Inferior parietal cortex (tissue), 1 donor: ENCODE data around the gene MOGAT1.

Experiments
- DNase-seq: peaks from one replicate; pipeline ENCODE4 v3.0.0-alpha.2; 2016; ENCODE audit errors: extremely low spot score

Gene MOGAT1, protein sequence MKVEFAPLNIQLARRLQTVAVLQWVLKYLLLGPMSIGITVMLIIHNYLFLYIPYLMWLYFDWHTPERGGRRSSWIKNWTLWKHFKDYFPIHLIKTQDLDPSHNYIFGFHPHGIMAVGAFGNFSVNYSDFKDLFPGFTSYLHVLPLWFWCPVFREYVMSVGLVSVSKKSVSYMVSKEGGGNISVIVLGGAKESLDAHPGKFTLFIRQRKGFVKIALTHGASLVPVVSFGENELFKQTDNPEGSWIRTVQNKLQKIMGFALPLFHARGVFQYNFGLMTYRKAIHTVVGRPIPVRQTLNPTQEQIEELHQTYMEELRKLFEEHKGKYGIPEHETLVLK

DNA sequence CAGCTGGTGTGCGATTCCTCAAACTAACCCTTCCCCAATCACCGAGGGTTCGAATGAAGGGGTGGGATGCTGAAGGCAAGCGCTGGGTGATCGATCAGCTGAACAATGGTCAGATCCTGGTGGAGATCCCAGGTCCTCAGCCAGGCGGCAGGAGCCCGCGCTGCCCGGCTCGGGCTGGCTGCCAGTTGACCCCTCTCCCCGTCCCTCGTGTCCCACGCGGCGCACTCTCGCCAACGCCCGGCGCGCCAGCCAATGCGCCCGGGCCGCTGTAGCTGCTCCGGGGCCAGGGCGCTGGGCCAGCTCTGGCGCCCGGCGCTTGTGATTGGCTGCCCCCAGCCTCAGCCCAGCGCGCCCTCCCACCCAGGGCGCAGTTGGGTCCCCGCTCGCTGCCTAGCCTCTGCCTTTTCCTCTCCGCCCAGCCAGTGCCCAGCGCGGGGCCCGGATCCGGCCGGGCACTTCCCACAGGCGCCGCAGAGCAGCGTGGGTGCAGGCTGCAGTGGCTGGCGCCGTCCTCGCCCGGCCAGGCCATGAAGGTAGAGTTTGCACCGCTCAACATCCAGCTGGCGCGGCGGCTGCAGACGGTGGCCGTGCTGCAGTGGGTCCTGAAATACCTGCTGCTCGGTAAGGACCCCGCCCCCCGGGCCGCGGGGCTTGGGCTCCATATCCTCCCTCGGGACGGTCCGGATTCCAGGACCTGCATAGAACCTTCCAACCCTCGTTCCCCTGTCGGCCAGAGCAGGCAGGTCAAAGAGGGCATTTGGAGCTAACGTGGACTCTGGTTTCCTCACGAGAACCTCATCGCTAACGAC lies at the start of gene MOGAT1:
Gene MOGAT1 (plus strand): TSS at position 400 of the 809 bp plus-strand sequence. CDS start 128 bp downstream, at position 528.
- DNase-seq = no peak

DNA sequence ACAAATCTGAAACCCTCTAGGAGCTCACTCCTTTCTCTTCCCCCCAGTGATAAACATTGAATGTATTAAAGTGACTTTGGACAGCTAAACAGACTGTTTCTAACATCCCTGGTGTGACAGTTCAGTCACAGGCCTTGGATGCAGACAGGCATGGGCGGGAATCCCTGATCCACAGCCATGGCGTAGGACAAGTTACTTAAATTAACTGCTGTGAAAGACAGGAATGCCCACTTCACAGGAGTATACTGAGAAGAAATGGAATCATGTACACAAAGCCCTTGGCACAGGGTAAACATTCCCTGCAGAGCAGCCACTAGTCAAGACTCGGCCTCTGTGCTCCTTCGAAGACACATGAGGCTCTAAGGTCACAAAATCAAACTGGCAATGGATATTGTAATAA lies 49.6 kb upstream of the MOGAT1 start:
- DNase-seq = no peak

DNA sequence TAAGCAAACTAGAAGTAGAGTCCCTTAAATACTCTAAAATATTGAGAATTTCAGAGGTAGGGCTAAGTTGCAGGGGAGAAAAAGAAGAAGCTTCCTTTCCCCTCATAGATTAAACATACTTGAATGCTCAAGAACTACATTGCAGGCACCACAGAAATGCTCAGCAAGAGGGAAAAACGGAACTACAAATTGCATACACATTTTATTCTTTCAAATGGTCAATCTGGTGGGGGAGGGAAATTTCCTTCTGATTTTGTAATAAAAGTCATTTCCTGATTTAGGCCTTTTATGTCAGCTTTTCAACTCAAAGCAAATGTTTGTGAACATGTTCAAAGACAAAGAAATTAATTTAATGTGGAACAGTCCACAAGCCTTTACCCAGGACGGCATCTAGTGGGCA lies 48.5 kb upstream of the MOGAT1 start:
- DNase-seq = no peak

DNA sequence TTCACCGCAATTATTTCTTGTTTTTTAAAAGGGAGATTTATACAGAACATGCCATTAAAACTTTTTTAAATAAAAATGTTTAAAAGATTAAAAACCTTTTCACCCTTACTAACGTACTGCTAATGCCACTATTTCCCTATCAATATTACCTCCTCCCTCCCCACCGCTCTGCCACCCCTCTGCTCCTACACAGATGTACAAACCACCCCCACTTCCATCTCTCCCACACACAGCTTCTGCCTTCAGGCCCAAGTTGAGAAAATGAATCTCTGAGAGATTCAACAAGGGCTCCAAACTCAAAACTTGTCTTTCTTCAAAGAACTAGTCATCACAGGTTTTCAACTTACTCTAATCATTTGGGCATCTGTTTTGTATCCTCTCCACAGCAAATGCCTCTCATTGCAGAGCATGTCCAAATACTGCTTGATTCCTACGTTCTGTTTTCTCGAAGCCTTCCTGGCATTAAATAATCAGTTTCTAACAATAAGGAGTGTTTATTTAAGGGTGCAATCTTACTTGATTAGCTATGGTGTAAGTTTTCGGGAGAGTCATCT lies 47.6 kb upstream of the MOGAT1 start:
- DNase-seq = no peak

DNA sequence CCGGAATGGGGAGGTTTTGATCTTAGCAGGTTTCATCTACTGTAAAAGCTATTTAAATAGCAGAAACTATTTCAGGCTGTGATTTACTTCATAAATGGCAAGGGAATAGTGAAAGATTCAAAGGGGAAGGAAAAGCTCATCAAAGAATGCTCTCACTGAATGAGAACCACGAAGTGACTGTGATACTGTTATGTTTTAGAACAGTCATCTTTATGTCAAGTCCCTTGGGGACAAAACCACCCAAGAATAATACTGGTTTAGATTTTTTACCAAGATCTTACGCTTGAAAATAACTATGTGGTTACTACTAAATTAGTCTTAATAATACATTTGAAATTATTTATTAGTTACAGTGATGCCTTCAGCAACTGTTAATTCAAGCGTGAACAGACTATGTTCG lies 43.7 kb upstream of the MOGAT1 start:
- no peak for DNase-seq

DNA sequence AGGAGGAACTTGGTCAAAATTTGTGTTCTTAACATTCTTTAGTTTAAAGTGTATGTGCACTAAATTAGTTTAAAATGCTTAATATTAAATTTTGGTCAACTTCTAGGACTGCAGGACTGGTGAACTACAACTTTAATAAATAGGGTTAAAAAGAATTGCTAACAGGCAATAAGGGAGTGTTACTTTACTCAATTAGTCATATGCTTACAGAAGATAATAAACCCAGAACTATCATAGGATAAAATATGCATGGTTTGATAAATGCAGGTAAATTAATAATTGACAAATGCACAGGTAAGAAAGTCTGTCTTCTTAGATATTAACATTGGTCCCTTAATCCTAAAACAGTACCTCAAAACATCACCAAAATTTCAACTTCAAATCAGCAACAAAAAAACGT lies 36.2 kb upstream of the MOGAT1 start:
- no peak for DNase-seq

DNA sequence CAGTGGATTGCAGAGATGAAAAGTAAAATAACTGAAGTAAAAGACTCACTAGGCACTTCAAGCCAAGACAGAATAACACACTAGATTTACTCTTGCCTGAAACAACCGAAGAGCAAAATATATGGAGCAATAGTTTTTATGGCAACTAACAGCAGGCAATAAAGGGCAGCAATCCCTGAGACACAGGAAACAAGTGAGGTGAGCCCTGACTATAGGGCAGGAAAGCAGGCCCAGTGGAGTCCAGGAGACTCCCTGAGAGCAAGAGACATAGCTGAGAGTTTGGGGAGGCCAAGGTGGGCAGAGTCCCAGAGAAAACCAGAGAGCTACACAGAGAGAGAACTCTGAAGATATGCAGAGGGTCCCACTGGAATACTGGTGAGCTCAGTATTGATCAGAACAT lies 34.4 kb upstream of the MOGAT1 start:
- DNase-seq = no peak

DNA sequence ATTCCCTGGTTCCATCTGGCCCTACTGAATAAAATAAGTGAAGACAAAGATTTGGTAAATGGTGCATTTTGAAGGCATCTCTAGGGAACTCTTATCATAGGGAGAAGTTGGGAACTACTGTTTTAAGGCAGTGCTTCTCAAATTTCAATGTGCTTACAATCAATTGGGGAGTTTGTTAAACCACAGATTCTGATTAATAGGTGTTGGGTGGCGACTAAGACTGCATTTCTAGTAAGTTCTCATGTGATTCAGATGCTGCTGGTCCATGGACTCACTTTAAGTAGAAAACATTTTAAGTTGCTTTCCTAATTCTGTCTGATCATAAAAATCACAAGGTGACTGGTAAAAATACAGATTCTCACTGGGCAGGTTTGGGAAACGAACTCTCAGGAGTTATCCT lies 30.1 kb upstream of the MOGAT1 start:
- no peak for DNase-seq

DNA sequence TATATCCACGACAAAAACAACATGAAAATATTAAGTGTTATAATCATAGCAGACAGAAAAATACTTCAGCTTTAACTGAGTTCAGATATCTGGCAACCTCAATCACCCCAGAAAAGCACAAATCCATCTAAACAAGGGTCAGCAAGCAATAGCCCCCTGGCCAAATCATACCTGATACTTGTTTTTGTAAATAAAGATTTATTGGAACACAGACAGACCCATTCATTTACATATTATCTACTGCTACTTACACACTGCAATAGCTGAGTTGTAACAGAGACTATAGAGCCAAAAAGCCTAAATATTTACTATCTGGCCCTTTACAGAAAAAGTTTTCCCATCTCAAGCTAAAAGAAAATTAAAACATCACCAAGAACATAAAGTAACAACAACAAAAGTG lies 28.3 kb upstream of the MOGAT1 start:
- no peak for DNase-seq

DNA sequence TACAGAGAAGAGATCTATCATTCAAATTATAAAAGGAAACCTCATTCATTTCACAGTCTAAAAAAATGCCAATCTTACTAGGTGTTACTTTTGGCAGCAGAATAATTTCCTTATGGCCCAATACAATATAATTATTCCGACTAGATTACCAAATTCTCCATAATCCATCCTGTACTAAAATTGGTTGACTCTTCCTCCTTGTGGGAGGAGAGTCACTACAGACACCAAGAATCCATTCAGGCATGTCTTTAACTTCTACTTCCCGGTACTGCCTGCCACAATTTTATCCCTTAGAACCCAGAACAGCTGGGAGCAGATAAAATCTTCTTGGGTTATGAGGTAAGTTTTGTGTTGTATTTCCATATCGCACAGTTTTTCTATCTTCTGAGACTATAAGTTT lies 25.4 kb upstream of the MOGAT1 start:
- DNase-seq = no peak

DNA sequence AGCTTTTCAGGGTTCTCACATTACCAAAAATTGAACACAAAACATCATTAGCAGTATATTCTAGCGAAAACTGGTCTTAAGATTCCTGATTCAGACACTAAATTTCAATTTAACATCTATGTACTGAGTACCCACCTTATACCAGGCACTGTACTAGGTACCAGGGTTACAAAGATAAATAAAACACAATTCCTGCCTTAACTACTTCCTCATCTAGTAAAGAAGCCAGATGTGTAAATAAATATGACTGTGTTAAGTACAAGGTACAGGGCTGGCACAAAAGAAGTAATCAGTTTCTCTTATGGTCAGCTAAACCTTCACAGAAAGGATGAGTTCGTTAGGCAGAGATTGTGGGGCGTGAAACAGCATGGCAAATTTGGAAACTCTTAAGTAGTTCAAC lies 21.7 kb upstream of the MOGAT1 start:
- DNase-seq = no peak

DNA sequence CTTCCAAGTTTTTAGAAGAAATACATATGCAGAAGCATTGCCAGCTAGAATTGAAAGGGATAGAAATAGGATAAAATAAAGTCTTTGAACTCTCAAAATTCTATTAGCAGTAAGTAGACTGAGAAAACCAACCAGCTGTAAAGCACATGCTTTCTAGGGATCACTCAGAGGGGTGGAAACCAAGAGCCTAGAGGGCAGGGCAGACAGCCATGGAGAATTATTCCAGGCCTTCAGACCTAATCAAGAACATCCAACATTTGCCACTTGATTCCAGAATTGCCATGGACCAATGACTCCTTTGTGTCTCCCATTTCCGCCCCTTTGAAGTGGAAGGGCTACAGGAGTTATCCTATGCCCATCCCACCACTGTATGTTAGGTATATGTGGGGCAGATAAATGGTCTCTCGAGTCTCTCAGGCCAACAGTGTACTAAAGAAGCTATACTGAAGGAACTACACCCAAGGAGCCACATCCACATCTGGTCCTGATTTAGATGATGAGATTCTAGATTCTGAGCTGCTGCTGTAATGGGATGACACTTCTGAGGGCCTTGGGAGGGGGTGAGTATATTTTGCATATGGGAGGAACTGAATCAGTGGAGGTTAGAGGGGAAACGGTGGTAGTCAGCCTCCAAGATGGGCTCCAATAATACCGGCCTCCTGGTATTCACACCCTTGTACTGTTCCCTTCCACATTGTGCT lies 19.6 kb upstream of the MOGAT1 start:
- no peak for DNase-seq

DNA sequence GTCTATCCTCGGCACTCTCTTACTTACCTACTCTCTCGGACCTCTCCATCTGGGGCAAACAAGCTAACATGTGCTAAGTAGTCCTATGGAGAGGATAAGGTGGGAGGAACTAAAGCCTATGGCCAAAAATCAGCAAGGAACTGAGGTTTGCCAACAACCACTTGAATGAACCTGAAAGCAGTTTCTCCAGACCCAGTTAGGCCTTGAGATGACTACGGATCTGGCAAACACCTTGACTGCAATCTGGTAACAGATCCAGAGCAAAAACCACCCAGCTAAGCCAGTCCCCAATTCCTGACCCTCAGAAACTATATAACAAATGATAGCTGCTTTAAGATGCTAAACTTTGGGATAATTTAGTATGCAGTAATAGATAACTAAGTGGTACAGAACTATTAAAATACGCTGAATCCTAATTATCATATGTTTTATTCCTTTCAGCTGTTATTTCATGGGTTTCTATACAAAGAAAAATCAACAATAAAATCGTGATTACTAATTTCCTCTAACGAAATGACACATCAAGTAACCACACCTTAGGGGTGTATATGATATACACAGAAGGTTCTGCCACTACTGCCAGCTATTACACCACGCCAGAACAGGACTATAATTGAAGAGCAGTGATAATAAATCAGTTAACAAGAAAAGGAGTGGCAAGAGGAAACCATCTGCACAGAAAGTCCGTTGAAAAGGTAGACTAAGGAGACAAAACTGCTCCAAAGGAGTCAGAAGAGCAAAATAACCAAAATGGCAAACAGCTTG lies 18.8 kb upstream of the MOGAT1 start:
- no peak for DNase-seq

DNA sequence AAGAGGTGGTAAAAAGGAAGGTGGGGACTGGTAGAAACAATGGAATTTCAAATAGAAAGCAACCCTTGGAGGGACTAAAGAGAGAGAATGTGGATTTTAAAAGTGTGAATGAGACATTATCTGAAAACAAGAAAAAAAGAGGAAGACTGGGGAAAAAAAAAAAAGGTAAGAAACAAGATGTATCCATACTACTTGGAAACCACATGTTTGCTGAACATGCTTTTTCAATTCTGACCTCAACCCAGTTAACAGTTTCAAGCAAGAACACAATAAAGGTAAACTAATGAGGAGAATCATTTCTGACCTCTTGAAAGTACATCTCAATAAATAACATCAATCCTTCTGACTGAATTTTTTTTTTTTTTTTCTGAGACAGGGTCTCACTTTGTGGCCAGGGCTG lies 18.2 kb upstream of the MOGAT1 start:
- no peak for DNase-seq

DNA sequence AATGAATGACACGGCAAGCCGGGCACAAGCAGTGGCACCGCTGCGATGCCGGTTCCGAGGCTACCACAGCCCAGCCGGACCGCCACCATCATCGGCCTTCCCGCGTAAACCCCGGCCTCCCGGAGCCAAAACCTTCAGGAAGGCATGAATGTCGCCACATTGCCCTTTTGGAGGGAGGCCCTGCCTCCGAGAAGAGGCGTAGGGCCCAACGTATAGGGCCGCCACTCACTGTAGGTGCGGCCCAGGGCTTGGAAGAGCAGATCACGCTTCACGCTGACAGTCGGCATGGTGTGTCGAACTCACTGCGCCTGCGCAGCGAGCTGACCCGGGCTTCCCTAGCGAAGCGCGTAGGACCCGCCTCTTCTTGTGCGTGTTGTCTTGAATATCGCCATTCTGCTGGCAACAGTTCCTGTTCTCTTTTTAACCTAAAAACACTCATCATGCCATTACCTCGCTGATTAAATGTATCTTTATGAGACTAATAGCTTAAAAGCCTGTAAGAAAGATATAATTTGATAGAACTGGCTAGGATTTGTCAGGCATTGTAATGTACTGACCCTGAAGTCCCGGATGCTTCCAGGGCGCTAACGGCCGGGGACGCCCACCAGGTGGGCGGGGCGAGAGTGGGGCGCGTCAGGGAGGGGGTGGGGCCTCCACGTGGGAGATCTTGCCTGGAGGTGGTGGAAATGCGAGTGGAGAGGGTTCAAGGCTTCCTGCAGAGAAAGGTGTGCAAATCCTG lies 15.5 kb upstream of the MOGAT1 start, which contains the start of gene FARSB:
Gene FARSB (minus strand): TSS at position 306 of the 739 bp plus-strand sequence. CDS start 19 bp downstream, at position 287.
- peak; percentile 97 for DNase-seq

DNA sequence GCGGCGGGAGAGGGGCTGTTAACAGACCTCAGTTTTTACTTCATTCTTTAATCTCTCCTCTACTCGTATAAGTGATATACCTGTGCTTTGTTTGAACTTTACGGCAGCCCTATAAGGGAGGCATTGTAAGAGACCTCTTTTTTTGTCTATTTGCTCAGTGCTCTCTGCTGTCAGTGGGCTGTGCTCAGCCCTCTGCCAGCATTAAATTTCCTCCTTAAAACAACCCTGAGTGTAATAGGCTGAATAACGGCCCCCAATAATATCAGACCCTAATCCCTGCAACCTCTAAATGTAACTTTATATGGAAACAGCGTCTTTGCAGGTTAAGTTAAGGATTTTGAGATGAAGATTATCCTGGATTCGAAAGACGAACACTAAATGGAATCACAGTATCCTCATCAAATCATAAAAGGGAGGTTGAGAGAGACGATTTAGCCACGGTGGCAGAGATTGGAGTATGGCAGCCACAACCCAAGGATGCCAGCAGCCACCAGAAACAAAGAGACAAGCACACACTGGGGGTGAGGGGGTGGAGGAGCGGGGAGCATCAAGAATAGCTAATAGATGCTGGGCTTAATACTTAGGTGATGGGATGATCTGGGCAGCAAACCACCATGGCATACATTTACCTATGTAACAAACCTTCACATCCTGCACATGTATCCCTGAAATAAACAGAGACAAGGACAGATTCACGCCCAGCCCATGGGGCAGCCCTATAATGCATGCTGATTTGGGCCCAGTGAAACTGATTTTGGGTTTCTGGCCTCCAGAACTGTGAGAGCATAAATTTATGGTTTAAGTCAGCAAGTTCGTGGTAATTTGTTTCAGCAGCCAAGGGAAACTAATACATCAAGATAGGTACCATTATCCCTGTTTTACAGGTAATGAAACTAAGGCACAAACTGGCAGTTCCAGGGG lies 14.7 kb upstream of the MOGAT1 start:
- no peak for DNase-seq

DNA sequence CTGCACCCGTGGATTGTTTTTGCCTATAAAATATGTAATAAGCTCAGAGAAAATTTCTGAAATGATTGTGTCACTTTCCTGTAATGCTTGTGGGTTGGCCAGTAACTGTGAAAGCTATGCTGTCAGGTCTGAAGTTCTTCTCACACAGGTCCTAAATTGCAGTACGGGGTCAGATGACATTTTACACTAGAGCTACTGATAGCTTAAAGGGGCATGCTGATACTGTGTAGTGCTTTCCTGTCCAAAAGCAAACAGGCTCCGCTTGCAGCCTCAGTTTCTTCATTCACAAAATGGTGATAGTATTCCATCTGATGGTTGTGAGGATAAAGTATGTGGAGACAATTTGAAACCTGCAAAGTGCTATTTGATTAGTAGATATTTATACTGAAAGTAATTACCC lies 8.0 kb upstream of the MOGAT1 start:
- DNase-seq = no peak

DNA sequence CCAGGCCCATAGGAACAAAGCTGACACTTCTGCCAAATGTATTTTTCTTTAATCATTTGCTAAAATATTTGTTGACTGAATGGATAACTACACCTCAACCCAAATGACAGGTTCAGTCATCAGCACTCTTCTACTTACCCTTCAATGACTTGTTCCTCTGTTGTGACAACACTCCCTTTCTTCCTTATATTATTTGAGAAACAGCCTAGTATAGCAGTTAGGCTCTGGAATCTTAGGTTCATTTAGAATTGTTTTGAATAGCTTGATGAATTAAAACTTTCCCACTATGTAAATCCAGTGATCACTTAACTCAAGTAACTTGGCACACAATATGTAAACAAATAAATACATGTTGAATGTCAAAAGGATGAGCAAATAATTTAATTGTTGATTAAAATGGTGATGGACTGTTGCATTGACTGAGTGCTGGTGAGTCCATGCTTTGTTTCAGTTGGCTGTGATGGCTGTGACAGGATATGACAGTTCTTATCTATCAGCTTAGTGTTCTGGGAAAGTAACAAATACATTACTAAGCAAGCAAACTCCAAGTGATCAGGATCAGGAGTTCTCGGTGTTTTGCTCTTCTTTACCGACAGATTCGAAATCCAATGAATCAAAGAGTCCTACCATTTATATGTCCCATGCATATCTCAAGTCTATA lies 2.8 kb upstream of the MOGAT1 start:
- no peak for DNase-seq

DNA sequence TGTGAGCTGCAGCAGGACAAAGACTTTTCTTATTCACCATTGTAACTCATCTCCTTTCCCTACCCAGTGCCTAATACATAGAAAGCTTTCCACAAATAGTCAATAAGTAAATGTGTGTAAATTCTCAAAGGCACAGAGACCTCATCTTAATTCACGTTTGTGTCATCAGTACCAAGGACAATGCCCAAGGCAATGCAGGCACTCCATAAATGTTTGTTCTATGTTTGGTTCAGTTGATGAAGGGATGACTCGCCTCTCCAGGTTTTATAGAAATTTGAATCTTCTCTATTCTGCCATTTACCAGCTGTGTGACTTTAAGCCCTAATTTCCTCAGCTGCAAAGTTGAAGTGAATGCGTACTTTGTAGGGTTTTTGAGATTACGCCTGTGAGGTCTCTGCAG lies 2.1 kb upstream of the MOGAT1 start:
- DNase-seq = no peak
